ENCODE measurements around the gene ZCWPW1.
A peak's percentile ranks its signal among the peaks of the same experiment; 100 is the strongest.

The ZCWPW1 gene

DNA sequence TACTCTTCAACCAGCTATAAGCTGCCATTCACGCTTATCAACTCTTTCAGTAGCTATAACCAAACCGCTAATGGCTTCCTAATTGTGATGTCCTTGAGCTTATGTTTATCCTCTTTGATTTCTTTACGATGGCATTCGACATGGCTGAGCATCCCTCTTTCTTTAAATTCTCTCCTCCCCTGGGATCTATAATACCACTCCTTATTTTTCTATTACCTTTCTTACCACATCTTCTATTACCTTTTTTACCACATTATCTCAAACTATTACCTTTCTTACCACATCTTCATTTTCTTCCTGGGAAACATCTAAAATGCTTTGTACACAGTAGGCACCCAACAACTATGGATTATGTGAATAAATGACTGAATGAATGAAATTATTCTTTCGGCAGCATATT lies 13.1 kb downstream of the ZCWPW1 start:
- DNase-seq = no peak
- in situ Hi-C loops (cut with MboI; ENCODE audit: low pct_unique_long_range_greater_than_20kb, low sequenced_read_pairs) = no loop called here

DNA sequence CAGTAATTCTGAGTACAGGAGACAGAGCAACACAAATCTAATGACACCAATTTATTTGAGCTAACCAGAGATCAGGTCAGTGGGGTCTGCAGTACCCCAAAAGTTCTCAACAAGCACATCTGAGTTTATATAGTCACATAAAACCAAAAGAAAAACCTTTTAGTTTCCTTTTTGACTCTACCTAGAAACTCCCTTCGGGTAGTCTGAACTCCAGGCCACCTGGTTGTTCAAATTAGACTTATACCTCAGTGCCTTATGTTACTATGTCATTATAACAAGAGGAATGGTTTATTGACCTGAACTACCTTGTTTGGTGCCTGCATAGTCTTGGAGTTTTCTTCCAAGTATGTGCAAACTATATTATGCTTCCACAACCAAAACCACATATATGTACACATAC lies 14.6 kb downstream of the ZCWPW1 start:
- in situ Hi-C loops (cut with MboI; ENCODE audit: low pct_unique_long_range_greater_than_20kb, low sequenced_read_pairs) = no loop called here
- DNase-seq = no peak

DNA sequence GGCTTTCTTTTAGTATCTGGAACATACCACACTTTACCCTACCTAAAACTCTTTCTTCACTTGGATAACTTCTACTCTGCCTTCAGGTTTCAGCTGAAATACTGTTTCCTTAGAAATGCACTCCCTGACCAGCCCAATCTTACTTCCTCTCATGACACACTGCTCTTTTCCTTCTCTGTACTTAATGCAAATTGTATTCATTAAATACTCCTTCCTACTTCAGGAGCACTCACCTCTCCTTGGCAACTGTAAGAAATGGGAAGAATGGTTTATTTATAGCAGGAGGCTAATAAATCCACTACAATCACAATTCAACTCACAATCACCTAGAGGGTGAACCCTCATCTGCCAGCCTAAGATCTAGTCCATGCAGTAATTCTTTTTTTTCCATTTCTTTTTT lies 15.2 kb downstream of the ZCWPW1 start:
- in situ Hi-C loops (cut with MboI; ENCODE audit: low pct_unique_long_range_greater_than_20kb, low sequenced_read_pairs) = no loop called here

DNA sequence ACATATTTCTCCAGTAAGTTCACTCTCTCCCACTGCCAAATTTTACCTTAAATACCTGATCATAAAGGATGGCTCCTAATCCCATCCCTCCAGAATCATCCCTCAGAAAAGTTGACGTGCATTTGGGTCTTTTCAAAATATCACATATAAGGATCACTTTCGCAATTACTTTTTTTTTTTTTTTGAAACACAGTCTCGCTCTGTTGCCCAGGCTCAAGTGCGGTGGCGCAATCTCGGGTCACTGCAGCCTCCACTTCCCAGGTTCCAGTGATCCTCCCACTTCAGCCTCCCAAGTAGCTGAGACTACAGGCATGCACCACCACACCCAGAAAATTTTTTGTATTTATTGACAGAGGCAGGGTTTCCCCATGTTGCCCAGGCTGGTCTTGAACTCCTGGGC lies 17.4 kb downstream of the ZCWPW1 start:
- DNase-seq = no peak
- in situ Hi-C loops (cut with MboI; ENCODE audit: low pct_unique_long_range_greater_than_20kb, low sequenced_read_pairs) = no loop called here

More for the DNA sequence above, 15.2 kb downstream of the ZCWPW1 start:
- DNase-seq = no peak

DNA sequence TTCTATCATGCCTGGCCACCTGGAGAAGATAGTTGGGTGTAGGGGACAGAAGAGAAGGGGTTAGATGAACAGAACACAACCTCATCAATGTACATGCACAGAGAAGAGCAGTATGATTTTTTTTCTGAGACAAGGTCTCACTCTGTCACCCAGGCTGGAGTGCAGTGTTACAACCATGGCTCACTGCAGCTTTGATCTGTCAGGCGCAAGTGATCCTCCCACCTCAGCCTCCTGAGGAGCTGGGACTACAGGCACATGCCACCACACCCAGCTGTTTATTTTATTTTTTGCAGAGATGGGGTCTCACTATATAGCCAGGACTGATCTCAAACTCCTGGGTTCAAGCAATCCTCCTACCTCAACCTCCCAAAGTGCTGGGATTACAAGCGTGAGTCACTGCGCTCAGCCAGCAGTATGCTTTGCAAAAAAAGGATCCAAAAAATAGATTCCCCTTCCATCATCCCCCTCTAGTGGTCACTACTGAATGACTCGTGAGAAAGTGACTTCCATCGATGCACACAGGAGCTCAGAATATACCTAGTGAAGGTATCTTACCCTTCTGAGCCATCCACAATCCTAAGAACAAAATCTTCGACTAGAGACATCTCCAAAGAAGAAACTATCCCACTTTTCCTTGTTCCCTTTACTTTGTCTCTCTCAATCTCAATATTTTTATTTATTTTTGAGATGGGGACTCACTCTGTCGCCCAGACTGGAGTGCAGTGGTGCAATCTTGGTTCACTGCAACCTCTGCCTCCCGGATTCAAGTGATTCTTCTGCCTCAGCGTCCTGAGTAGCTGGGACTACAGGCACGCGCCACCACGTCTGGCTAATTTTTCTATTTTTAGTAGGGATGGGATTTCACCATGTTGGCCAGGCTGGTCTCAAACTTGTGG lies 21.0 kb downstream of the ZCWPW1 start:
- in situ Hi-C loops (cut with MboI; ENCODE audit: low pct_unique_long_range_greater_than_20kb, low sequenced_read_pairs) = no loop called here
- DNase-seq = peak; percentile 80

DNA sequence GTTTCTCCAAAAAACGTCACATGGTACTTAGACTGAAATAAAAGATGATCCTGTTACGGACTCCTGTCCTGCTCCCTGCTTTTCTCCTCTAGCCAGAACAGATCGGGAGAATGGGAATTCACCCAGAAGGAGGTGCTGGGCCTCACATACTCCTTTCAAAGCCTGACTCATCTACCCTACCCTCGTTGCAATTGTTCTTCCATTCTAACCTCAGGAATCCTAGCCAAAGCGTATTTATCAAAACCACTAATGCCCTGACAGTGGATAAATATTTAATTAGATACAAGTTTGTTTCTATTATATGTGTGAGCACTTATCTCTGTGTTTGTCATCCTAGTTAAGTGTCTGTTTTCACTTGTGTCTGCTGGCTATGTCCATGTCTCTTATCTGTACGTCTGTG lies 21.7 kb downstream of the ZCWPW1 start:
- no peak for DNase-seq
- in situ Hi-C loops (cut with MboI; ENCODE audit: low pct_unique_long_range_greater_than_20kb, low sequenced_read_pairs) = no loop called here

DNA sequence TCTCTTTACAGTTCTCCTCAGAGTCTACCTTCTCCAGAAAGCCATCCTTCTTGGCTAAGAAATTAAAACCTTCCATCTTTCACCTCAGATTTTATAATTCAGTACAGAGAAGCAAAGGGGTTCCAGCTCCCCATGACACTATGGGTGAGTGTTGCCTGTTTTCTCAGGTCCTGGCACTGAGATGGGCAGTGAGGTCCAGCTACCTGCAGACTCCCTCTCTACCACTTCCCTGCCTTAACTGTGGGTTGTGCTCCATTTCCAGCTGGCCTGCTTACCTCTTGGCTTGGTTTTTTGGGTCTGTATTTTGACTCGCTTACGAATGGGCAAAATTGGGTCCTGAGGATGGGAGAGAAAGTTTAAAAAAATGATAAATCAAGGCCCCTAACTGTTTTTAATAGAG lies 26.3 kb downstream of the ZCWPW1 start:
- no peak for DNase-seq
- in situ Hi-C loops (cut with MboI; ENCODE audit: low pct_unique_long_range_greater_than_20kb, low sequenced_read_pairs) = no loop called here

DNA sequence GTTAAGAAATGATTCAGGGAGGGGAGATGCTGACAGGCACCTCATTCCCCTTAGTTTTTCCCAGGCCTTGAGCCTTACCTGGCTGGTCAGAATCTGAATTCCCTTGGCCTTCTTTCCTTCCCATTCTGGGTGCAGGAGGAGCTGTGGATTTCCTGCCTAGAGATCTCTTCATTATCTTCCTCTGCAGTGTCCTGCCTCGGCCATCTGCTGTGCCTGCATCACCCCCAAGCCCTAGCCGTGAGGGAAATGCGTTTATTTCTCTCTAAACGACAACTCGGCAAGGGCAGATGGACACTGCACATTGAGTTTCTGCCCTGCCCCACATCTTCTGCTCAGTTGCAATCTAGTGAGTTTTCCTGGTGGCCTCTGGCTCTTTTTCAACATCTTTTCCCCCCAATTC lies 26.7 kb downstream of the ZCWPW1 start:
- in situ Hi-C loops (cut with MboI; ENCODE audit: low pct_unique_long_range_greater_than_20kb, low sequenced_read_pairs) = no loop called here

DNA sequence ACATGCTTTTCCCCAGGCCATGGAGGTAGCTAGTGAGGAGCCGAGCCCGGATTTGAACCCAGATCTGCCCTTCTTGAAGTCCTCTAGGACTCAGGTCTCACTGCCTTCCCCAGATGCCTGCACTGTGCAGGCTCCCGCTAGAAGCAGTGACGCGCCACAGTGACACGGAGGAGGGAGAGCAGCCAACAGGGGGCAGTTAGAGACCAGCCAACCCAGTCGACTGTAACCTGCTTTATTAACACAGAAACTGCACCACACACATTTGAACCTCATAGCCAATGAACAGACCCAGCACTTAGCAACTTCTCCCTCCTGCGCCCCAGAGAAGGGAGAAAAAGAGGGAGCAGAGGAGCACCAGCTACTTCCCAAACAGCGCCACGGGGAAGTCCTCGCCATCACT lies 27.8 kb downstream of the ZCWPW1 start:
- in situ Hi-C loops (cut with MboI; ENCODE audit: low pct_unique_long_range_greater_than_20kb, low sequenced_read_pairs) = no loop called here
- DNase-seq = peak; percentile 62

More for the DNA sequence above, 26.7 kb downstream of the ZCWPW1 start:
- no peak for DNase-seq

DNA sequence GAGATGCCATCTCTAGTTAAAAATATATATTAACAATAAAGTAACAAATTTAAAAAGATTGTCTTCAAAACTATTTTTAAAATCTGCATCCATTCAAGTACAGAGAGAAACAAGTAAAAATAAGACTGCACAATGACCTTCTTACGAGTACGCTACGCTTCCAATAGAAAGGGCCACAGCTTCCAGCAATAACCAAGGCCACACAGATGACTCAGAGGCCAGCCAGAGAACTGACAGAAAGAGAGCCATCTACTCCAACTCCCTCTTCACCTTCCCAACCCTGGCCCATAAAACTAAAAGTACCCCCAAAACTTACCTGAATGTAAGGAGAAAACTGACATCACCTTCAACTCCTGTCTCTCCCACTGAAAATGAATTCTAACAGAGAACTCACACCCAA lies 28.5 kb downstream of the ZCWPW1 start:
- DNase-seq = no peak

DNA sequence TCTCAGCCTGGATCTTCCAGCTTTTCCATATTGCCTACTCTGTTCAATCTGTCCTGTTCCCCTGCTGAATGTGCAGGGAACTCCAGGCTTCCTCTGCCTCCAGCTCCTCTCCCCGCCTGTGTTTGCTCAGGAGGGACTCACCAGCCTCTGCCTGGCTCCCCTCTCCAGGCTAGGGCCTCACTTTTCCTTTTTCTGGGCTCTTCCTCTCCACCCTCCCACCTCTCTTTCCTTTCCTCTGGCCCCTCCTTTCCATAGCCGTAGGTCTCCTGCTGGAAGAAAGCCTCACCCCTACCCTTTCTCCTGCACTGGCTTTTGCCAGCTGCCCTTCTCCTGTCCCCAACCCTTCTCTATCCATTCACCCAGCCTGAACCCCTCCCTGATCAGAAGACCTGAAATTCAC lies 30.3 kb downstream of the ZCWPW1 start:
- in situ Hi-C loops (cut with MboI; ENCODE audit: low pct_unique_long_range_greater_than_20kb, low sequenced_read_pairs) = no loop called here
- DNase-seq = no peak

More for the DNA sequence above, 28.5 kb downstream of the ZCWPW1 start:
- in situ Hi-C loops (cut with MboI; ENCODE audit: low pct_unique_long_range_greater_than_20kb, low sequenced_read_pairs) = no loop called here

DNA sequence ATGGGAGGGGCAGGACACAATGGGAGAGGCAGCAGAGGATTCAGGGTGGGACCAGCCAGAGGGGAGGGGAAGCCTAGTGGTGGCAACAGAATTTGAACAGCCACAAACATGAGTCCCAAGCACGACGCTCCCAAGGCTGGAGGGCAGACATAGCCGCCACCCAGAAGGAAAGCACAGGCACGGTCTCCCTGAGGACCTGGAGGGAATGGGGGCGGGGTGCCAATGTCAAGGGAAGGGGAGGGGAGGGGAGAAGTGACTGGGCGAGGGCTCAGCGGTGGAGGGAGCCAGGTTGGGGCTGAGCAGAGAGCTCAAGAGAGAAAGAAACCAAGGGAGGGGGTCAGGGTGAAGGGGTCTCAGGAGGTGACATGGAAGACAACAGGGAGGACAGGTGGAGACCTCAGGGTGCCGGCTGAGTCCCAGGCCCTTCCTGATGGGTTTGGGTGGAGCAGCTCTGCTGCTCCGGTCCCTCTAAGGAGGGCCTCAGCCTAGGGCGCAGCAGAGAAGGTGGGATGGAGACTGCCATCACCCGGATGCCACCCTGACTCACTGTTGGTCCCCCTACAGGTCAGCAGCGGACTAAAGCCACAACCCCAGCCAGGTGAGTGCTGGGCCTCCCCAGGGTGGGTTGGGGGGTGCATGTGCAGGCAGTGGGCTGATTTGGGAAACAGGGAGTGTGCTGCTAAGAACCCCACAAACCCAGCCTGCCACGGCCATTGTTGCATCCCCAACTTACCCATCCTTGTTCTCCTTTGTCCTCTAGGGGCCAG lies 31.0 kb downstream of the ZCWPW1 start:
- DNase-seq = no peak
- in situ Hi-C loops (cut with MboI; ENCODE audit: low pct_unique_long_range_greater_than_20kb, low sequenced_read_pairs) = no loop called here

DNA sequence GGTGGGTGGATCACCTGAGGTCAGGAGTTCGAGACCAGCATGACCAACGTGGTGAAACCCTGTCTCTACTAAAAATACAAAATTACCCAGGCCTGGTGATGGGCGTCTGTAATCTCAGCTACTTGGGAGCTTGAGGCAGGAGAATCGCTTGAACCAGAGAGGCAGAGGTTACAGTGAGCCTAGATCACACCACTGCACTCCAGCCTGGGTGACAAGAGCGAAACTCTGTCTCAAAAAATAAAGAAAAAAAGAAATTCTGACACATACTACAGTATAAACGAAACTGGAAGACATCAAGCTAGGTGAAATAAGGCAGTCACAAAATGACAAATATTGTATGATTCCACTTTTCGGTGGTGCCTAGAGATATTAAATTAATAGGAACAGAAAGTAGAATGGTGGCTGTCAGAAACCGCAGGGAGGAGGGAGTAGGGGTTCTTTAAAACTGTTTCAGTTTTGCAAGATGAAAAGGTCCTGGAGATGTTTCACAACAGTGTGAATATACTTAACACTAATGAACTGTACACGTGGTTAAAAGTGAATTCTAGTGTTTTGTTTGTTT lies 32.0 kb downstream of the ZCWPW1 start:
- in situ Hi-C loops (cut with MboI; ENCODE audit: low pct_unique_long_range_greater_than_20kb, low sequenced_read_pairs) = no loop called here
- DNase-seq = peak; percentile 38

DNA sequence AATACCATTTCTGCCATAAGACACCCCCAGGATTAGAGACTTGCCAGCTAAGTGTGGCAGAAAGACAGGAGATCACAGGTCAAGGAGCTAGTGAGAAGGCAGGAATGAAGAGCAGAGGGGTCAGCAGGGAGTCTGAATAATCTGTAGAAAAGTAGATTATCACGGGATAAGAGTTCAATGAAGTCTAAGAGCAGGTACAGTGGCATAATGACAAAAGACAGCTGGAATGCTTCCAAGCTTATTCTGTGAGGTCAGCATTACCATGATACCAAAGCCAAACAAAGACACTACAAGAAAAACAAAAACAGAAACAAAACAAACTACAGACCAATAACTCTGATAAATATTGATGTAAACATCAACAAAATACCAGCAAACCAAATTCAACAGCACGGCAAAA lies 34.4 kb downstream of the ZCWPW1 start:
- no peak for DNase-seq
- in situ Hi-C loops (cut with MboI; ENCODE audit: low pct_unique_long_range_greater_than_20kb, low sequenced_read_pairs) = no loop called here

DNA sequence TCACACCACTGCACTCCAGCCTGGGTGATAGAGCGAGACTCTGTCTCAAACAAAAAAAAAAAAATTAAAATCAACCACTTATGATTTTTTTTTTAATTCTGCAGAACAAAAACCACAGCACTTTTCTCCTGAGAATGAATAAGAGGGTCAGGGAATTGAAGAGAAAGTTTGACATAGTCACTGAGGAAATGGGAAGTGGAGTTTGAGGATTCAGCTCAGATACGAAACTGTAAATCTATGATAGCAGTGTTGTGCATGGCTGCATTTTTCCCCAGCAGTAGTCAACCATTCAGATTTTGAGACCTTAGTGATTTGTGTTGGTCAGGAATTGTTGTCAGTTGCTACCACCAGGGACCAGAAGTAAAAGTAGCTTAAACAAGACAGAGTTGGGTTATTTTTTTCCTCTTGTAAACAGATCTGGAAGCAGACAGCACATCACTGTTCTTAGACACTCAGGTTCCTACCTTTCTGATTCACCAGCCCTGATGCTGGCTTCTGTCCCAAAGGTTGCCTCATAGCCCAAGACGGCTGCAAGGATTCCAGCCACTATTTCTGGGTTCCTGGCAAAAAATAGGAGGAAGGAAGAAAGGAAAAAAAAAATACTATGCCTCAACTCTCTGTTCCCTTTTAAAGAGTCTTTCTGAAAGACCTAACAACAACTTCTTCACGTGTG lies 35.1 kb downstream of the ZCWPW1 start:
- DNase-seq = no peak
- in situ Hi-C loops (cut with MboI; ENCODE audit: low pct_unique_long_range_greater_than_20kb, low sequenced_read_pairs) = no loop called here

DNA sequence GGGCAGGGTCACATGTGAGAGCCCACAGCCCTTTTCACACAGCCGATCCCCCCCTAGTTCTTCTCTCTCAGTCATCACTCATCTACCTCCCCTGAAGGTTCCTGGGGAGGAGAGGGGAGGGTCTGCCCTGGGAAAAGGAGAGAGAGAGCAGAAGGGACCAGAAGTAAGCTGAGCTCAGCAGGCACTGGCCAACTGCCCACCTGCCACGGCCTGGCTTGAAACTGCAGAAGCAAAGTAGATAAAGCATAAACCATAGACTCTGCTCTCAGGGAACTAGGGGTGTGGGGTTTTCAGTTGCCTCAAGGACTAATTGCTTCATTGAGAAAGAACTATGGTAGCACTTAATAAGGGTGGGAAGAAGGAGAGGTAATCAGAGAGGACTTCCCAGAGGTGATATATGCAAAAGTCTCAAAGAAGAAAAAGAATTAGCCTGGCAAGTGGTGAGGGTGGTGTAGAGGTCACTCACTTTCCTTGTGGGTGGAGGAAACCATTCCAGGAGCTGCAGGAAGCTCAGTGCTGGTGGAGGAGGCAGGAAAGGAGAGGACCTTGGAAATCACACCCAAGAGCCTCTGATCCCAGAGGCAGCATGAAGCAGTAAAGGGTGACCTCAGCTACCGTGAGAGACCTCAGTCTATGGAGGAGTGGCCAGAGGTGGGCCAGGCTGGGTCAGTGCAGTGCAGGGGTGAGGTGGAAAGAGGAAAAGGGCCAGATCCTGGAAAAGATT lies 38.1 kb downstream of the ZCWPW1 start:
- no peak for DNase-seq
- in situ Hi-C loops (cut with MboI; ENCODE audit: low pct_unique_long_range_greater_than_20kb, low sequenced_read_pairs) = no loop called here

DNA sequence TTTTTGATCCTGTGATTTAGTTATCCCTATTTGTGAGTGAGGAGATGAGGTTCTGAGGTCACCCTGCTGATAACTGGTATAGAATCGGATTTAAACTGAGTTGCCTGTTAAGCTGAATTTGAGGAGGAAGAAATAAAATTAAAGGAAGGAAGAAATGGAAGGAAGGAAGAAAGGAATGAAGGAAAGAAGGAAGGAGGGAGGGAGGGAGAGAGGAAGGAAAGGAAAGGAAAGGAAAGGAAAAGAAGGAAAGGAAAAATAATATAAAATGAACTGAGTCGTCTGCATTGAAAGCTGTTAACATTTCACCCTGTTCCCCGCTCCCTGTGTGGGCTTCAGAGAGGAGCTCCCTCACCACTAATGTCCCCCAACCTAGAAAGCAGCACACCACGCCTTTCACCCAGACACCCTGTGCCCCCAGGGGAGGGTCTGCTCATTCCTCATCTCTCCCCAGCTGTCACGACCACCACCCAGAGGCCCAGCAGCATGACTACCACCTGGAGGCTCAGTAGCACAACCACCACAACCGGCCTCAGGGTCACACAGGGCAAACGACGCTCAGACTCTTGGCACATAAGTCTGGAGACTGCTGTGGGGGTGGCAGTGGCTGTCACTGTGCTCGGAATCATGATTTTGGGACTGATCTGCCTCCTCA lies 38.9 kb downstream of the ZCWPW1 start:
- in situ Hi-C loops (cut with MboI; ENCODE audit: low pct_unique_long_range_greater_than_20kb, low sequenced_read_pairs) = no loop called here

DNA sequence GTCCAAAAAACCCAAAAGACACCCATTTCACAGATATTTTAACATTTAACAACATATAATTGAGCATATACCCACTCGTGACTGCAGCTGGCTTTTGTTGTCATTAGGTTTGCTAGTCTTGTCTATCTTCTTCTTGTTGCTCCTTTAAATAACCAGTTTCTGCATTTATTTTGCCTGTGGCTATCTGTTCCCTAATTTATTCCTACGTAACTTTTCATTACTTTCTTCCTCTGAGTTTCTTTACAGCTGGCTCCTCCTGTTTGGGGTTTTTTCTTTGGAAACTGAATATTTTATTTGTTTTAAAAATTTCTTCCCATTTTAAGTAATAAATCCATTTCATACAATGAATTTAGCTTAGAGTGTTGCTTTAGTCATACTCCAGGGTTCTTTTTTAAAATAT lies 40.8 kb downstream of the ZCWPW1 start:
- in situ Hi-C loops (cut with MboI; ENCODE audit: low pct_unique_long_range_greater_than_20kb, low sequenced_read_pairs) = no loop called here
- DNase-seq = no peak

More for the DNA sequence above, 38.9 kb downstream of the ZCWPW1 start:
- DNase-seq = no peak
